IMR-90 (cell line): ENCODE results near the gene VPS26B.

ENCODE experiments used
- CEBPB ChIP-seq: IDR thresholded peaks from 2 replicates; pipeline ENCODE4 v1.6.1; 2012; ENCODE audit warnings: low read depth, low read length, improper control_type of control experiment
- MAFK ChIP-seq: IDR thresholded peaks from 2 replicates; pipeline ENCODE4 v1.6.1; 2012; ENCODE audit warnings: low read depth, low read length, improper control_type of control experiment
- MXI1 ChIP-seq: IDR thresholded peaks from 2 replicates; pipeline ENCODE4 v1.6.1; 2012; ENCODE audit warnings: low read depth, mild to moderate bottlenecking, low read length, moderate library complexity, borderline replicate concordance
- POLR2A ChIP-seq: IDR thresholded peaks from 2 replicates; pipeline ENCODE4 v1.6.1; 2012; ENCODE audit warnings: mild to moderate bottlenecking, low read depth, low read length
- RAD21 ChIP-seq: IDR thresholded peaks from 2 replicates; pipeline ENCODE4 v1.6.1; 2012; ENCODE audit warnings: low read length, improper control_type of control experiment
- RFX5 ChIP-seq: IDR thresholded peaks from 2 replicates; pipeline ENCODE4 v1.8.0; 2012; ENCODE audit warnings: low read depth, mild to moderate bottlenecking, low read length, moderate library complexity
- TF ChIP-seq, protein P1 (sequence below): conservative IDR thresholded peaks from 2 replicates; pipeline ENCODE4 v1.5.1; 2012; ENCODE audit warnings: mild to moderate bottlenecking, low read depth, low read length, improper control_type of control experiment
- TF ChIP-seq, protein P2 (sequence below): fragments of 150-350 bp; IDR thresholded peaks from 2 replicates; pipeline ENCODE4 v1.6.1; 2017; ENCODE audit warnings: mild to moderate bottlenecking, antibody characterized with exemption, low read length, low read depth

GRCh38 chr11:134289789-134290188 lies 65.3 kb downstream of the VPS26B start:
- TF ChIP-seq POLR2A (no peak), MXI1 (no peak), RAD21 (no peak), RFX5 (no peak), CEBPB (no peak), MAFK (no peak)
- TF ChIP-seq, protein P1, sequence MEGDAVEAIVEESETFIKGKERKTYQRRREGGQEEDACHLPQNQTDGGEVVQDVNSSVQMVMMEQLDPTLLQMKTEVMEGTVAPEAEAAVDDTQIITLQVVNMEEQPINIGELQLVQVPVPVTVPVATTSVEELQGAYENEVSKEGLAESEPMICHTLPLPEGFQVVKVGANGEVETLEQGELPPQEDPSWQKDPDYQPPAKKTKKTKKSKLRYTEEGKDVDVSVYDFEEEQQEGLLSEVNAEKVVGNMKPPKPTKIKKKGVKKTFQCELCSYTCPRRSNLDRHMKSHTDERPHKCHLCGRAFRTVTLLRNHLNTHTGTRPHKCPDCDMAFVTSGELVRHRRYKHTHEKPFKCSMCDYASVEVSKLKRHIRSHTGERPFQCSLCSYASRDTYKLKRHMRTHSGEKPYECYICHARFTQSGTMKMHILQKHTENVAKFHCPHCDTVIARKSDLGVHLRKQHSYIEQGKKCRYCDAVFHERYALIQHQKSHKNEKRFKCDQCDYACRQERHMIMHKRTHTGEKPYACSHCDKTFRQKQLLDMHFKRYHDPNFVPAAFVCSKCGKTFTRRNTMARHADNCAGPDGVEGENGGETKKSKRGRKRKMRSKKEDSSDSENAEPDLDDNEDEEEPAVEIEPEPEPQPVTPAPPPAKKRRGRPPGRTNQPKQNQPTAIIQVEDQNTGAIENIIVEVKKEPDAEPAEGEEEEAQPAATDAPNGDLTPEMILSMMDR: no peak
- TF ChIP-seq, protein P2, sequence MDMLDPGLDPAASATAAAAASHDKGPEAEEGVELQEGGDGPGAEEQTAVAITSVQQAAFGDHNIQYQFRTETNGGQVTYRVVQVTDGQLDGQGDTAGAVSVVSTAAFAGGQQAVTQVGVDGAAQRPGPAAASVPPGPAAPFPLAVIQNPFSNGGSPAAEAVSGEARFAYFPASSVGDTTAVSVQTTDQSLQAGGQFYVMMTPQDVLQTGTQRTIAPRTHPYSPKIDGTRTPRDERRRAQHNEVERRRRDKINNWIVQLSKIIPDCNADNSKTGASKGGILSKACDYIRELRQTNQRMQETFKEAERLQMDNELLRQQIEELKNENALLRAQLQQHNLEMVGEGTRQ: no peak
